KMS-11 (cell line): ENCODE results near the gene TNFSF15.

Source experiments
- H2AFZ ChIP-seq: fragments of 200-600 bp; sonication (generic); 2 replicates; pipeline ENCODE4 v1.6.1; 2016; ENCODE audit warnings: antibody characterized with exemption, mixed run types, low read depth
- H3K27ac ChIP-seq: fragments of 200-600 bp; sonication (generic); 2 replicates; pipeline ENCODE4 v1.6.1; 2016; ENCODE audit warnings: mild to moderate bottlenecking, mixed run types
- H3K27me3 ChIP-seq: fragments of 200-600 bp; sonication (generic); 2 replicates; pipeline ENCODE4 v1.6.1; 2017; ENCODE audit warnings: mild to moderate bottlenecking, low read depth, mixed run types, moderate library complexity; ENCODE audit not compliant: insufficient read depth
- H3K36me3 ChIP-seq: fragments of 200-600 bp; sonication (generic); 2 replicates; pipeline ENCODE4 v1.6.1; 2017; ENCODE audit warnings: mild to moderate bottlenecking, mixed run types; ENCODE audit not compliant: insufficient read depth
- H3K4me1 ChIP-seq: fragments of 200-600 bp; sonication (generic); 2 replicates; pipeline ENCODE4 v1.6.1; 2016; ENCODE audit warnings: mild to moderate bottlenecking, low read depth, mixed run types; ENCODE audit not compliant: poor library complexity, severe bottlenecking
- H3K4me2 ChIP-seq: fragments of 200-600 bp; sonication (generic); 2 replicates; pipeline ENCODE4 v1.7.0; 2016; ENCODE audit warnings: mild to moderate bottlenecking, mixed run types
- H3K4me3 ChIP-seq: fragments of 200-600 bp; sonication (generic); IDR thresholded peaks from 2 replicates; pipeline ENCODE4 v1.6.1; 2017; ENCODE audit warnings: low read depth, low read length, mixed read lengths; ENCODE audit not compliant: insufficient read depth
- H3K79me2 ChIP-seq: fragments of 200-600 bp; sonication (generic); 2 replicates; pipeline ENCODE4 v1.6.1; 2016; ENCODE audit warnings: low read depth, mixed run types; ENCODE audit not compliant: insufficient read depth
- H3K9ac ChIP-seq: fragments of 200-600 bp; sonication (generic); 2 replicates; pipeline ENCODE4 v1.6.1; 2016; ENCODE audit warnings: mild to moderate bottlenecking, mixed run types
- H4K20me1 ChIP-seq: fragments of 200-600 bp; sonication (generic); 2 replicates; pipeline ENCODE4 v1.6.1; 2016; ENCODE audit warnings: mild to moderate bottlenecking, mixed run types; ENCODE audit not compliant: insufficient read depth
- CTCF ChIP-seq: fragments of 200-600 bp; sonication (generic); conservative IDR thresholded peaks from 2 replicates; pipeline ENCODE4 v1.6.1; 2017; ENCODE audit warnings: low read depth, mild to moderate bottlenecking, antibody characterized with exemption, low read length, moderate library complexity, mixed read lengths

The TNFSF15 gene

GRCh38 chr9:114847492-114848417 is 41.9 kb upstream of the TNFSF15 start:
- Histone ChIP-seq H3K4me3 (no peak overlapping the region), H3K4me1 (no peaks in the 10 kb centered on the region), H3K4me2 (no peak overlapping the region), H3K27ac (no peak overlapping the region), H3K27me3 (no peaks in the 10 kb centered on the region), H4K20me1 (no peaks in the 10 kb centered on the region), H3K79me2 (no peaks in the 10 kb centered on the region), H3K9ac (no peak overlapping the region), H2AFZ (no peak overlapping the region), H3K36me3 (no peaks in the 10 kb centered on the region)
- no peak for TF ChIP-seq CTCF

- Histone ChIP-seq H3K27me3 (no peaks in the 10 kb centered on the region), H3K4me1 (no peaks in the 10 kb centered on the region), H3K4me3 (no peak overlapping the region), H4K20me1 (no peaks in the 10 kb centered on the region), H3K27ac (no peak overlapping the region), H3K79me2 (no peaks in the 10 kb centered on the region), H3K4me2 (no peak overlapping the region), H2AFZ (no peak overlapping the region), H3K9ac (no peak overlapping the region), H3K36me3 (no peaks in the 10 kb centered on the region)
- no peak for TF ChIP-seq CTCF
Measured at GRCh38 chr9:114845373-114845772, 39.5 kb upstream of the TNFSF15 start.

GRCh38 chr9:114844766-114845165 is 38.9 kb upstream of the TNFSF15 start:
- no peaks in the 10 kb centered on the region for H4K20me1 ChIP-seq
- H3K79me2 ChIP-seq = no peaks in the 10 kb centered on the region
- no peak overlapping the region for H3K4me3 ChIP-seq
- no peak overlapping the region for H3K27ac ChIP-seq
- no peak for TF ChIP-seq CTCF
- H3K4me2 ChIP-seq = no peak overlapping the region
- no peak overlapping the region for H2AFZ ChIP-seq
- H3K4me1 ChIP-seq = no peaks in the 10 kb centered on the region
- no peaks in the 10 kb centered on the region for H3K27me3 ChIP-seq
- H3K36me3 ChIP-seq = no peaks in the 10 kb centered on the region
- no peak overlapping the region for H3K9ac ChIP-seq

- TF ChIP-seq CTCF = no peak
- no peak overlapping the region for H3K27ac ChIP-seq
- no peak overlapping the region for H3K4me2 ChIP-seq
- peaks cover 26% of the 10 kb centered on the region for H3K4me1 ChIP-seq
- H2AFZ ChIP-seq = no peak overlapping the region
- no peaks in the 10 kb centered on the region for H3K79me2 ChIP-seq
- no peak overlapping the region for H3K4me3 ChIP-seq
- H3K9ac ChIP-seq = no peak overlapping the region
- no peaks in the 10 kb centered on the region for H3K27me3 ChIP-seq
- H4K20me1 ChIP-seq = no peaks in the 10 kb centered on the region
- no peaks in the 10 kb centered on the region for H3K36me3 ChIP-seq
Measured at GRCh38 chr9:114837923-114838322, 32.1 kb upstream of the TNFSF15 start.
